ENCODE results near the gene PCSK9.
A peak's percentile ranks its signal among the peaks of the same experiment; 100 is the strongest.
"Not testable (repeated sequence)": the region's sequence is repeated elsewhere in the genome, so short reads cannot be mapped to it uniquely, and the experiment has no call there.

PCSK9 gene

GRCh38 chr1:55010194-55010886 is 29.0 kb upstream of the PCSK9 start:
- no peak for DNase-seq

DNA sequence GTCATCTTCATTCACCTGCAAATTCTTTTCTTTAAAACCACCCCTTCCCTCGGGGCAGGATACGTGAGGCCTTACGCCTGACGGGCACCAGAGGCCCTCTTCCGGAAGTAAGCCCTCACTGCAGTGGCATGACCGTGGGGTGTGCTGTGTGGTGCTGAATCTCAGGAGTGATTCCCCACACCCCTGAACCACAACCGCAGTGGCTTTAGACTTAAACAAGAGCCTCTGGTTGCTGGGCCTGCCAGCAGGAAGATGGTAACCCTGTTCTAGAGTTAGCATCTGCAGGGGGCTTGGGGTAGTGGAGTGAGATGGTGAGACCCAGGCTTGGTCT is 28.5 kb upstream of the PCSK9 start:
- no peak for DNase-seq

DNA sequence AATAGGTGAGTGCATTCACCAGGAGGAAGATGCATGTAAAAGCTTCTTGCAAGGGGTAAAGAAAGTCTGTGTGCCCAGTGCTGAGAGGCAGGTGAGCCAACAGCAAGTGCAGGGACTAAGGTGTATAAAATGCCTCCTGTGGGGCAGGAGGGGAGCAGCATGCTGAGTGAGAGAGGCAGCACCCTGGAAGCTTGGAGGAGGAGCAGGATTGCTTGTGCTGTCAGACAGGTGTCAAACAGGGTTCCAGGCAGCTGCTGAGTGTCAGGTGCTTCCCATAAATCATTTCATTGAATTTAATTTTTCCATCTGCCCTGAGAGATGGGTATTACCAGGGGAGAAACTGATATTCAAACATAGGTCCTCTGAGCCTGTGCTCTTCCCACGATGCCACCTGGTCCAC is 26.7 kb upstream of the PCSK9 start:
- no peak for DNase-seq

DNA sequence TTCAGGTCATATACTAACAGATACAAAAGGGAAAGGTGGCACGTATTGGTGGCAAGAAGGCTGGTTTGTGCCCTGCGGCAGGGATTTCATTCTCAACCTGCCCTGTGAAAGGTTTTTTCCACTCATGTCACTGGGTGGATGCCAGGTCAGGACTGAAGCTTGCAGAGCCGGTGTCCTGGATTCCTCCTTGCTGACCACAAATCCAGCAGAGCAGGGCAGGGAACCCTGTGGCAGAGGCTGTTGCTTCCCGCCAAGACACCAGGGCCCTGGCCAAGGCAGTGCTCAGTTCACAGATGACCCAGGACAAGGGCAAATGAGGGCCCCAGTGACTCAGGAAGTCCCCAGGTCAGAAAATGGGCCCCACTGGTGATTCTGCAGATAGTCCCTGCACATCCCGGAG is 24.2 kb upstream of the PCSK9 start:
- no peak for DNase-seq

GRCh38 chr1:55015731-55016620 is 23.4 kb upstream of the PCSK9 start:
- no peak for DNase-seq

GRCh38 chr1:55018395-55018794 is 21.0 kb upstream of the PCSK9 start:
- no peak for DNase-seq

GRCh38 chr1:55021942-55022546 is 17.3 kb upstream of the PCSK9 start:
- DNase-seq = peak; percentile 75

DNA sequence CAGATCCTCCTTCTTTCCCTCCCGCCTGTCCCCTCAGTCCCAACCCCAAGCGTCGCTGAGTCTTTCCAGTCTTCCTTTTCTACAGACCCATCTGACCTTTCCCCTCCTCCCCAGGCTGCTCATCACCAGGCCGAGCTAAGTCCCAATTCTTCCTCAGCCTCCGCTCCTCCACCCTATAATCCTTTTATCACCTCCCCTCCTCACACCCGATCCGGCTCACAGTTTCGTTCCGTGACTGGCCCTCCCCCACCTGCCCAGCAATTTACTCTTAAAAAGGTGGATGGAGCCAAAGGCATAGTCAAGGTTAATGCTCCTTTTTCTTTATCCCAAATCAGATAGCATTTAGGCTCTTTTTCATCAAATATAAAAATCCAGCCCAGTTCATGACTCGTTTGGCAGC is 15.2 kb upstream of the PCSK9 start:
- DNase-seq = not testable (repeated sequence)

GRCh38 chr1:55026682-55027081 is 12.7 kb upstream of the PCSK9 start:
- not testable (repeated sequence) for DNase-seq

DNA sequence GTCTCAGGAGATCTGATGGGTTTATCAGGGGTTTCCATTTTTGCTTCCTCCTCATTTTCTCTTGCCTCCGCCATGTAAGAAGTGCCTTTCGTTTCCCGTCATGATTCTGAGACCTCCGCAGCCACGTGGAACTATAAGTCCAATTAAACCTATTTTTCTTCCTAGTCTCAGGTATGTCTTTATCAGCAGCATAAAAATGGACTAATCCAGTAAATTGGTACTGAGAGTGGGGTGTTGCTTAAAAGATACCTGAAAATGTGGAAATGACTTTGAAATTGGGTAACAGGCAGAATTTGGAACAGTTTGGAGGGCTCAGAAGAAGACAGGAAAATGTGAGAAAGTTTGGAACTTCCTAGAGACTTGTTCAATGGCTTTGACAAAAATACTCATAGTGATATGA is 8.2 kb upstream of the PCSK9 start:
- not testable (repeated sequence) for DNase-seq

- DNase-seq = no peak
Measured at GRCh38 chr1:55033265-55033614, 6.1 kb upstream of the PCSK9 start.

DNA sequence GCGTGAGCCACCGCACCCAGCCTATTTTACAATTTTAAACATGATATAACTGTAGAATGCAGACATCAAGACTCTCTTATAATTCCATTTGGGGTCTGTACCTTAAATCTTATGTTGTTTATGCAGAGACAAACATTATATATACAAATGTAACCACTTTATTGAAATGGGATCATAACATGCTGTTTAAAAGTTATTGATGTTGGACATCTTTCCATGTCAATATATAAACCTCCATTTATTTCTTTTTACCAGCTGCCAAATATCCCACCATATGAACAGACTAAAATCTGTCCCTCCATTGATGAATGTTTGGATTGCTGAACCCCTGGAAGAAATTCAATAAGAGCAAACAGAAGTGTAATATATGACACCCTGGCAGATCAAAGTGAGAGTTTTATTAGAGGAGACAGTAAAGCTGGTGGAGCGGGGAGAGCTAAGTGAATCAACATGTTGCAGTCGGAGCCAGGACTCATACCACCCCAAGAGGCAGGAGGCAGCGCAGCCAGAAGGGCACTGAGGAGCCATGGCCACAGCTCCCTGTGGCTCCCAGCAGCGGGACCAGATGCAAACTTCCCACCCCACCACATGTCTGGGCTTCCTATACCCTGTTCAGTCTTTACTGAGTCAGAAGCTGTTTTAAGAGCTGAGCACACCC is 4.7 kb upstream of the PCSK9 start:
- no peak for DNase-seq

DNA sequence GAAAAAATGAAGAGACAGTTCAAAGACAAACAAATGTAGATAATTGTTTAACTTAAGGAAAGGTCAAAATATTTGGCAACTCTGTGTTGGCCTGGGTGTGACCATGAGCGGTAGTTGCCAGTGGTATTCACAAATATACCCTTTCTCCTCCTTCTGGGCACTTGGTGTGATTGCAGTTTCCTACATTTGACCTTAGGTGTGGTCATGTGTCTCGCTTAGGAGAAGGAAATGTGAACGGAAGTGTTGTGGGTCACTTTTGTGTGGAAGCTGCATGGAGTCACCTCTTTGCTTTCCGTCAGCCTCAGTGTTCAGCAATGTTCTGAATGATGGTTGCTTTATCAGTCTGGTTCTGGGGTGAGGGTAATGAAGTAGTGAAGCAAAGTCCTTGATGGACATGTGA is 3.4 kb upstream of the PCSK9 start:
- DNase-seq = no peak

- no peak for DNase-seq
Measured at GRCh38 chr1:55037733-55038551, 1.4 kb upstream of the PCSK9 start.

DNA sequence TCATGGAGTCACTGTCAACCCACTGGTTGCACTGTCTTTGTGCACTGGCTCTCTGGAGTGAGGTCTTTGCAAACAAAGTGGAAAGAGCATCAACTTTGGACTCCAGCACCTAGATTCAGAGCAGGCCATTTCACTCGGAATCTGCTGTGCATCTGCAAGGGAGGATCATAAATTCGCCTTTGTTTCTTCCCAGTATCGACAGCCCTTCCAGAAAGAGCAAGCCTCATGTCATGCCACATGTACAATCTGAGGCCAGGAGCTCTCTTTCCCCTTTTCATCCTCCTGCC is 853 bp upstream of the PCSK9 start:
- DNase-seq = no peak

DNA sequence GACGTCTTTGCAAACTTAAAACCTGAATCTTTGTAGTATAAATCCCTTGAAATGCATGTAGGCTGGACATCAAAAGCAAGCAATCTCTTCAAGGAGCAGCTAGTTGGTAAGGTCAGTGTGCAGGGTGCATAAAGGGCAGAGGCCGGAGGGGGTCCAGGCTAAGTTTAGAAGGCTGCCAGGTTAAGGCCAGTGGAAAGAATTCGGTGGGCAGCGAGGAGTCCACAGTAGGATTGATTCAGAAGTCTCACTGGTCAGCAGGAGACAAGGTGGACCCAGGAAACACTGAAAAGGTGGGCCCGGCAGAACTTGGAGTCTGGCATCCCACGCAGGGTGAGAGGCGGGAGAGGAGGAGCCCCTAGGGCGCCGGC is 390 bp upstream of the PCSK9 start:
- DNase-seq = no peak

- DNase-seq = no peak
Measured at GRCh38 chr1:55040083-55040932, 960 bp downstream of the PCSK9 start.

GRCh38 chr1:55040933-55041494 is 1.7 kb downstream of the PCSK9 start:
- no peak for DNase-seq

- DNase-seq = no peak
Measured at GRCh38 chr1:55041613-55042012, 2.3 kb downstream of the PCSK9 start.

DNA sequence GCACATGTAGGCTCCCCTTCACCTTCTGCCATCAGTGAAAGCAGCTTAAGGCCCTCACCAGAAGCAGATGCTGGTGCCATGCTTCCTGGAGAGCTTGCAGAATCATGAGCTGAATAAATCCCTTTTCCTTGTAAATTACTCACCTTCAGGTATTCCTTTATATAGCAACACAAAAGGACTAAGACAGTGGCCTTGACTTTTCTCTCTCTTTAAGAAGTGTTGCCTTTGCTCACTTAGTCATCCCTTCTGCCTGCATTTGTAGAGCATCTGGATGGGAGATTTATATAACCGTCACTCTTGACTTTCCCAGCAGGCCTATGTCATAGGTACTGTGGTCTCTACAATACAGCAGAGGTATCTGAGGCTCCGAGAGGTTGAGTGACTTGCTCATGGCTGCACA is 3.7 kb downstream of the PCSK9 start:
- no peak for DNase-seq

DNA sequence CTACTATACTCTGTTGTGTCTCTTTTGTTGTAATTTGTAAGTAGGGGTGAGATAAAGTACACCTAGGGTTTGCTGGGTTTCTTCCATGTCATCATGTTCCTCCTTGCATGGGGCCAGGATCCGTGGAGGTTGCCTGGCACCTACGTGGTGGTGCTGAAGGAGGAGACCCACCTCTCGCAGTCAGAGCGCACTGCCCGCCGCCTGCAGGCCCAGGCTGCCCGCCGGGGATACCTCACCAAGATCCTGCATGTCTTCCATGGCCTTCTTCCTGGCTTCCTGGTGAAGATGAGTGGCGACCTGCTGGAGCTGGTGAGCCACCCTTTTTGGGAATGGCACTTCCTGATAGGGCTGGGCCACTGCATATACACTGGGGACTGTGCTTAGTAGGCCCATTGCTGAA is 4.4 kb downstream of the PCSK9 start:
- DNase-seq = no peak
